GM23338 (cell line): Measurements from ENCODE around the gene MAP2K1. TPM values are rescaled to one million over a fixed set of nuclear protein-coding genes. Genes with fewer than 3 reads are reported as not detected.
"Not testable (repeated sequence)": the region's sequence is repeated elsewhere in the genome, so short reads cannot be mapped to it uniquely, and the experiment has no call there.

ENCODE experiments used
- ATAC-seq: fragments of 200-7000 bp; cut with Tn5 transposase; 3 replicates; pipeline ENCODE4 v1.9.1; 2020
- DNase-seq: peaks from one replicate; pipeline ENCODE4 v3.0.0-alpha.2; 2015; ENCODE audit warnings: low spot score
- H2AFZ ChIP-seq: fragments of 200-600 bp; sonication (generic); 2 replicates; pipeline ENCODE4 v1.8.0; 2016; ENCODE audit warnings: antibody characterized with exemption, mild to moderate bottlenecking, moderate library complexity
- H3F3A ChIP-seq: fragments of 200-600 bp; sonication (generic); replicated peaks from 2 replicates; pipeline ENCODE4 v1.8.0; 2017; ENCODE audit warnings: antibody characterized with exemption, mixed run types, low read depth
- H3K27ac ChIP-seq: fragments of 200-600 bp; sonication (generic); 2 replicates; pipeline ENCODE4 v1.6.1; 2016; ENCODE audit warnings: low read depth
- H3K27me3 ChIP-seq: fragments of 200-600 bp; sonication (generic); 2 replicates; pipeline ENCODE4 v1.8.0; 2016; ENCODE audit warnings: mild to moderate bottlenecking, mixed run types, moderate library complexity; ENCODE audit not compliant: insufficient read depth
- H3K36me3 ChIP-seq: fragments of 200-600 bp; sonication (generic); 2 replicates; pipeline ENCODE4 v1.8.0; 2016; ENCODE audit warnings: mild to moderate bottlenecking; ENCODE audit not compliant: insufficient read depth
- H3K4me1 ChIP-seq: fragments of 200-600 bp; sonication (generic); 2 replicates; pipeline ENCODE4 v1.8.0; 2016; ENCODE audit warnings: mild to moderate bottlenecking, moderate library complexity; ENCODE audit not compliant: insufficient read depth
- H3K4me2 ChIP-seq: fragments of 200-600 bp; sonication (generic); 2 replicates; pipeline ENCODE4 v1.7.1; 2017; ENCODE audit warnings: mixed run types
- H3K4me3 ChIP-seq: fragments of 200-600 bp; sonication (generic); 2 replicates; pipeline ENCODE4 v1.6.1; 2016; ENCODE audit warnings: mixed run types
- H3K79me2 ChIP-seq: fragments of 200-600 bp; sonication (generic); replicated peaks from 2 replicates; pipeline ENCODE4 v1.8.0; 2017; ENCODE audit warnings: mild to moderate bottlenecking; ENCODE audit not compliant: insufficient read depth
- H3K9me2 ChIP-seq: fragments of 200-600 bp; sonication (generic); 2 replicates; pipeline ENCODE4 v1.8.0; 2017; ENCODE audit not compliant: insufficient read depth
- H4K20me1 ChIP-seq: fragments of 200-600 bp; sonication (generic); replicated peaks from 2 replicates; pipeline ENCODE4 v1.8.0; 2017; ENCODE audit warnings: mild to moderate bottlenecking; ENCODE audit not compliant: insufficient read depth
- H3K27ac Mint-ChIP-seq: 2 replicates; pipeline ENCODE4 v1.8.0; 2020; ENCODE audit warnings: inconsistent platforms, mild to moderate bottlenecking, moderate library complexity, mixed read lengths
- H3K27me3 Mint-ChIP-seq: 3 replicates; pipeline ENCODE4 v1.8.0; 2022; ENCODE audit warnings: low read depth, mild to moderate bottlenecking, moderate library complexity, mixed read lengths, inconsistent platforms; ENCODE audit not compliant: insufficient read depth, poor library complexity
- H3K36me3 Mint-ChIP-seq: 3 replicates; pipeline ENCODE4 v1.8.0; 2021; ENCODE audit warnings: low read depth, mild to moderate bottlenecking, inconsistent platforms, moderate library complexity, mixed read lengths
- H3K4me1 Mint-ChIP-seq: 3 replicates; pipeline ENCODE4 v1.8.0; 2020; ENCODE audit warnings: mild to moderate bottlenecking, inconsistent platforms, mixed read lengths
- H3K4me3 Mint-ChIP-seq: 3 replicates; pipeline ENCODE4 v1.8.0; 2021; ENCODE audit warnings: moderate library complexity, mild to moderate bottlenecking, inconsistent platforms, mixed read lengths
- H3K9me3 Mint-ChIP-seq: 3 replicates; pipeline ENCODE4 v1.8.0; 2020; ENCODE audit warnings: moderate library complexity, mild to moderate bottlenecking, inconsistent platforms, mixed read lengths
- CREB1 ChIP-seq: fragments of 250-450 bp; sonication (Bioruptor Pico); IDR thresholded peaks from 2 replicates; pipeline ENCODE4 v1.5.0; 2020; ENCODE audit warnings: low read depth, mild to moderate bottlenecking, moderate library complexity
- ETS1 ChIP-seq: IDR thresholded peaks from 2 replicates; pipeline ENCODE4 v1.6.1; 2016; ENCODE audit warnings: antibody characterized with exemption
- EZH2 ChIP-seq: fragments of 200-600 bp; sonication (generic); IDR thresholded peaks from one replicate; pipeline ENCODE4 v1.8.0; 2017; ENCODE audit warnings: antibody characterized with exemption, mild to moderate bottlenecking, low read depth; ENCODE audit not compliant: unreplicated experiment
- EZH2phosphoT487 ChIP-seq: fragments of 200-600 bp; sonication (generic); IDR thresholded peaks from one replicate; pipeline ENCODE4 v1.8.1; 2018; ENCODE audit warnings: antibody characterized with exemption; ENCODE audit not compliant: unreplicated experiment
- JUNB ChIP-seq: IDR thresholded peaks from one replicate; pipeline ENCODE4 v1.6.1; 2016; ENCODE audit warnings: antibody characterized with exemption; ENCODE audit not compliant: unreplicated experiment
- NANOG ChIP-seq: IDR thresholded peaks from 2 replicates; pipeline ENCODE4 v1.6.1; 2016; ENCODE audit warnings: antibody characterized with exemption, borderline replicate concordance
- STAT1 ChIP-seq: IDR thresholded peaks from one replicate; pipeline ENCODE4 v1.6.1; 2016; ENCODE audit warnings: antibody characterized with exemption; ENCODE audit not compliant: unreplicated experiment
- ZNF331 ChIP-seq: fragments of 250-450 bp; sonication (Bioruptor Pico); IDR thresholded peaks from 2 replicates; pipeline ENCODE4 v1.5.0; 2020; ENCODE audit warnings: low read depth, mild to moderate bottlenecking, moderate library complexity
- polyA plus RNA-seq: library from polyadenylated mRNA; unstranded; fragments of >200 nt; fragmentation: Nextera tagmentation; extraction: Ambion mirVana; gene quantifications from 2 replicates; pipeline ENCODE4 v1.2.1, GENCODE V29; 2016
- total RNA-seq: library from RNA; depleted of rRNA; stranded (reverse); fragments of >200 nt; shearing (Covaris generic); gene quantifications from 2 replicates; pipeline ENCODE4 v1.2.3, GENCODE V29; 2014
- TF ChIP-seq, protein P1 (sequence below): fragments of 250-450 bp; sonication (Bioruptor Pico); IDR thresholded peaks from 2 replicates; pipeline ENCODE4 v1.5.0; 2020; ENCODE audit warnings: mild to moderate bottlenecking, moderate library complexity

Gene MAP2K1
- total and polyA plus RNA-seq, 2 experiments from 2014 or later = 42.0 to 68.5 TPM

GRCh38 chr15:66378814-66379430 is 7.8 kb upstream of the MAP2K1 start (continued):
- TF ChIP-seq, protein P1, sequence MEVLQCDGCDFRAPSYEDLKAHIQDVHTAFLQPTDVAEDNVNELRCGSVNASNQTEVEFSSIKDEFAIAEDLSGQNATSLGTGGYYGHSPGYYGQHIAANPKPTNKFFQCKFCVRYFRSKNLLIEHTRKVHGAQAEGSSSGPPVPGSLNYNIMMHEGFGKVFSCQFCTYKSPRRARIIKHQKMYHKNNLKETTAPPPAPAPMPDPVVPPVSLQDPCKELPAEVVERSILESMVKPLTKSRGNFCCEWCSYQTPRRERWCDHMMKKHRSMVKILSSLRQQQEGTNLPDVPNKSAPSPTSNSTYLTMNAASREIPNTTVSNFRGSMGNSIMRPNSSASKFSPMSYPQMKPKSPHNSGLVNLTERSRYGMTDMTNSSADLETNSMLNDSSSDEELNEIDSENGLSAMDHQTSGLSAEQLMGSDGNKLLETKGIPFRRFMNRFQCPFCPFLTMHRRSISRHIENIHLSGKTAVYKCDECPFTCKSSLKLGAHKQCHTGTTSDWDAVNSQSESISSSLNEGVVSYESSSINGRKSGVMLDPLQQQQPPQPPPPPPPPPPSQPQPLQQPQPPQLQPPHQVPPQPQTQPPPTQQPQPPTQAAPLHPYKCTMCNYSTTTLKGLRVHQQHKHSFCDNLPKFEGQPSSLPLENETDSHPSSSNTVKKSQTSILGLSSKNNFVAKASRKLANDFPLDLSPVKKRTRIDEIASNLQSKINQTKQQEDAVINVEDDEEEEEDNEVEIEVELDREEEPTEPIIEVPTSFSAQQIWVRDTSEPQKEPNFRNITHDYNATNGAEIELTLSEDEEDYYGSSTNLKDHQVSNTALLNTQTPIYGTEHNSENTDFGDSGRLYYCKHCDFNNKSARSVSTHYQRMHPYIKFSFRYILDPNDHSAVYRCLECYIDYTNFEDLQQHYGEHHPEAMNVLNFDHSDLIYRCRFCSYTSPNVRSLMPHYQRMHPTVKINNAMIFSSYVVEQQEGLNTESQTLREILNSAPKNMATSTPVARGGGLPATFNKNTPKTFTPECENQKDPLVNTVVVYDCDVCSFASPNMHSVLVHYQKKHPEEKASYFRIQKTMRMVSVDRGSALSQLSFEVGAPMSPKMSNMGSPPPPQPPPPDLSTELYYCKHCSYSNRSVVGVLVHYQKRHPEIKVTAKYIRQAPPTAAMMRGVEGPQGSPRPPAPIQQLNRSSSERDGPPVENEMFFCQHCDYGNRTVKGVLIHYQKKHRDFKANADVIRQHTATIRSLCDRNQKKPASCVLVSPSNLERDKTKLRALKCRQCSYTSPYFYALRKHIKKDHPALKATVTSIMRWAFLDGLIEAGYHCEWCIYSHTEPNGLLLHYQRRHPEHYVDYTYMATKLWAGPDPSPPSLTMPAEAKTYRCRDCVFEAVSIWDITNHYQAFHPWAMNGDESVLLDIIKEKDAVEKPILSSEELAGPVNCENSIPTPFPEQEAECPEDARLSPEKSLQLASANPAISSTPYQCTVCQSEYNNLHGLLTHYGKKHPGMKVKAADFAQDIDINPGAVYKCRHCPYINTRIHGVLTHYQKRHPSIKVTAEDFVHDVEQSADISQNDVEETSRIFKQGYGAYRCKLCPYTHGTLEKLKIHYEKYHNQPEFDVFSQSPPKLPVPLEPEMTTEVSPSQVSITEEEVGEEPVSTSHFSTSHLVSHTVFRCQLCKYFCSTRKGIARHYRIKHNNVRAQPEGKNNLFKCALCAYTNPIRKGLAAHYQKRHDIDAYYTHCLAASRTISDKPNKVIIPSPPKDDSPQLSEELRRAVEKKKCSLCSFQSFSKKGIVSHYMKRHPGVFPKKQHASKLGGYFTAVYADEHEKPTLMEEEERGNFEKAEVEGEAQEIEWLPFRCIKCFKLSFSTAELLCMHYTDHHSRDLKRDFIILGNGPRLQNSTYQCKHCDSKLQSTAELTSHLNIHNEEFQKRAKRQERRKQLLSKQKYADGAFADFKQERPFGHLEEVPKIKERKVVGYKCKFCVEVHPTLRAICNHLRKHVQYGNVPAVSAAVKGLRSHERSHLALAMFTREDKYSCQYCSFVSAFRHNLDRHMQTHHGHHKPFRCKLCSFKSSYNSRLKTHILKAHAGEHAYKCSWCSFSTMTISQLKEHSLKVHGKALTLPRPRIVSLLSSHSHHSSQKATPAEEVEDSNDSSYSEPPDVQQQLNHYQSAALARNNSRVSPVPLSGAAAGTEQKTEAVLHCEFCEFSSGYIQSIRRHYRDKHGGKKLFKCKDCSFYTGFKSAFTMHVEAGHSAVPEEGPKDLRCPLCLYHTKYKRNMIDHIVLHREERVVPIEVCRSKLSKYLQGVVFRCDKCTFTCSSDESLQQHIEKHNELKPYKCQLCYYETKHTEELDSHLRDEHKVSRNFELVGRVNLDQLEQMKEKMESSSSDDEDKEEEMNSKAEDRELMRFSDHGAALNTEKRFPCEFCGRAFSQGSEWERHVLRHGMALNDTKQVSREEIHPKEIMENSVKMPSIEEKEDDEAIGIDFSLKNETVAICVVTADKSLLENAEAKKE = no peak
- no peak for TF ChIP-seq EZH2phosphoT487
- no peak for TF ChIP-seq EZH2
- TF ChIP-seq NANOG = no peak
- TF ChIP-seq JUNB = no peak
- TF ChIP-seq CREB1 (CRISPR knock-in tag) = no peak
- no peak for TF ChIP-seq ETS1
- no peak for TF ChIP-seq STAT1
- no peak for TF ChIP-seq ZNF331

GRCh38 chr15:66381376-66381775 is 5.3 kb upstream of the MAP2K1 start:
- H3K27ac Mint-ChIP-seq, H3K36me3 Mint-ChIP-seq, H3K9me3 Mint-ChIP-seq, H3K27me3 ChIP-seq, H3F3A ChIP-seq, H3K27me3 Mint-ChIP-seq, H3K4me1 ChIP-seq, H3K4me2 ChIP-seq, H3K4me1 Mint-ChIP-seq, H3K79me2 ChIP-seq, H3K9me2 ChIP-seq, H3K4me3 ChIP-seq, H4K20me1 ChIP-seq, H2AFZ ChIP-seq, DNase-seq, ATAC-seq, H3K27ac ChIP-seq, H3K36me3 ChIP-seq, H3K4me3 Mint-ChIP-seq: not testable (repeated sequence)
